GM10248 (cell line): ENCODE measurements around the gene CREM.
"Not testable (repeated sequence)": the region's sequence is repeated elsewhere in the genome, so short reads cannot be mapped to it uniquely, and the experiment has no call there.

ENCODE experiments used
- CTCF ChIA-PET: fragments of 300-600 bp; sonication (Branson Sonifier 250); formaldehyde crosslinking; extraction: SDS; loops from one replicate; lab custom pipeline; 2021; ENCODE audit warnings: antibody characterized with exemption; lab: Yijun Ruan, JAX
- POLR2A ChIA-PET: fragments of 350-650 bp; sonication (Branson Sonifier 250); formaldehyde crosslinking; extraction: SDS; loops from one replicate; lab custom pipeline; 2020; ENCODE audit warnings: antibody characterized with exemption; lab: Yijun Ruan, JAX
- DNase-seq: peaks from one replicate; pipeline ENCODE4 v3.0.0; 2012; ENCODE audit errors: extremely low spot score
- CTCF ChIP-seq: IDR thresholded peaks from 2 replicates; pipeline ENCODE4 v1.5.1; 2012; ENCODE audit warnings: mild to moderate bottlenecking, low read depth; ENCODE audit errors: extremely low read depth, missing control alignments, control extremely low read depth

The CREM gene

GRCh38 chr10:35211390-35211789 lies 84.7 kb downstream of the CREM start:
- ChIA-PET CTCF (interaction anchor here (0.8 to 18.1 kb wide), 3 partner anchors 14 to 89 kb away, joined by 3 to 225 read pairs (median 208); partner anchors contain the start of gene CREM), POLR2A (no interaction called here)
- no peak for DNase-seq
- TF ChIP-seq CTCF, result no peak

- no peak for DNase-seq
- ChIA-PET POLR2A (no interaction called here), CTCF (interaction anchor here (1.0 to 18.1 kb wide), 5 partner anchors 9 to 91 kb away, joined by 3 to 225 read pairs (median 4); partner anchors contain the start of gene CREM)
- TF ChIP-seq CTCF, result no peak
Observed at GRCh38 chr10:35212856-35213255, 86.2 kb downstream of the CREM start.

GRCh38 chr10:35213699-35214098 lies 87.1 kb downstream of the CREM start:
- DNase-seq, result no peak
- CTCF ChIA-PET, result interaction anchor here (1.0 to 18.1 kb wide), 4 partner anchors 10 to 92 kb away, joined by 3 to 225 read pairs (median 106); partner anchors contain the start of gene CREM
- POLR2A ChIA-PET, result no interaction called here
- TF ChIP-seq CTCF, result no peak

- TF ChIP-seq CTCF, result no peak
- POLR2A ChIA-PET, result interaction anchor here (0.6 kb wide), 1 partner anchor 86 kb away, joined by 4 read pairs; no protein-coding TSS in a partner anchor
- CTCF ChIA-PET, result interaction anchor here (1.4 to 18.1 kb wide), 3 partner anchors 9 to 93 kb away, joined by 5 to 225 read pairs (median 208); partner anchors contain the start of gene CREM
- no peak for DNase-seq
Observed at GRCh38 chr10:35214607-35215020, 88.0 kb downstream of the CREM start.

- TF ChIP-seq CTCF, result no peak
- DNase-seq, result no peak
- POLR2A ChIA-PET, result interaction anchor here (0.6 kb wide), 1 partner anchor 87 kb away, joined by 4 read pairs; no protein-coding TSS in a partner anchor
- CTCF ChIA-PET, result interaction anchor here (1.4 to 18.1 kb wide), 4 partner anchors 10 to 93 kb away, joined by 5 to 225 read pairs (median 106); partner anchors contain the start of gene CREM
Observed at GRCh38 chr10:35215107-35215506, 88.5 kb downstream of the CREM start.

- no peak for TF ChIP-seq CTCF
- POLR2A ChIA-PET, result interaction anchor here (0.8 kb wide), 1 partner anchor 21 kb away, joined by 5 read pairs; no protein-coding TSS in a partner anchor
- DNase-seq, result no peak
- CTCF ChIA-PET, result interaction anchor here (1.0 to 18.1 kb wide), 11 partner anchors 8 to 222 kb away, joined by 3 to 225 read pairs (median 5); partner anchors contain the start of gene CREM
Observed at GRCh38 chr10:35216303-35216905, 89.8 kb downstream of the CREM start.

- CTCF ChIA-PET, result interaction anchor here (0.7 to 18.1 kb wide), 21 partner anchors 7 to 222 kb away, joined by 3 to 225 read pairs (median 3); partner anchors contain the start of gene CREM
- POLR2A ChIA-PET, result interaction anchor here (0.7 to 0.8 kb wide), 2 partner anchors 22 to 89 kb away, joined by 3 to 5 read pairs; no protein-coding TSS in a partner anchor
- not testable (repeated sequence) for DNase-seq
Observed at GRCh38 chr10:35216956-35217355, 90.3 kb downstream of the CREM start.
